NCI-H345 treated with DMSO at 0.1 percent for 48 hours (cell line): ENCODE results near the gene CTCFL.

Experiments
- DNase-seq: peaks from one replicate; lab custom pipeline; 2025; ENCODE audit not compliant: unreplicated experiment; lab: John Stamatoyannopoulos, UW

The CTCFL gene

GRCh38 chr20:57468523-57469417 is 56.2 kb downstream of the CTCFL start:
- no peak for DNase-seq

DNA sequence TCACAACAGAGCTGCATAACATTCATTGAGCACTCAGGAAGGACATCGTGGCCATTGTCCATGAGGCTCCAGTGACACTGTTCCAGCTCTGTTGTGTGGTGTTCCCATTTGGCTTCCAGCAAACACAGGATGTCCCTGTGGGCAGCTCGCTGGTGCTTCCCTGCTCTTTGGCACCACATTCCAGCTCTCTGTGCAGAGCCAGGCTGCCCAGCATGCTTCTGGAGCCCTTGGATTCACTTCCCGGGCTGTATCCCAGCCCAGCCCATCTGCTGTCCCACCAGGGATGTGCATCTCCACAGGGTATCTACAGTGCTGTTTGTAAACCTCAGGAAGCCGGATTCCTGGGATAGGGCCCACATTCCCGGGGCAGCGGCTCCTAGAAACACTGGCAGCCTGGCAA is 57.2 kb downstream of the CTCFL start:
- DNase-seq, result no peak

DNA sequence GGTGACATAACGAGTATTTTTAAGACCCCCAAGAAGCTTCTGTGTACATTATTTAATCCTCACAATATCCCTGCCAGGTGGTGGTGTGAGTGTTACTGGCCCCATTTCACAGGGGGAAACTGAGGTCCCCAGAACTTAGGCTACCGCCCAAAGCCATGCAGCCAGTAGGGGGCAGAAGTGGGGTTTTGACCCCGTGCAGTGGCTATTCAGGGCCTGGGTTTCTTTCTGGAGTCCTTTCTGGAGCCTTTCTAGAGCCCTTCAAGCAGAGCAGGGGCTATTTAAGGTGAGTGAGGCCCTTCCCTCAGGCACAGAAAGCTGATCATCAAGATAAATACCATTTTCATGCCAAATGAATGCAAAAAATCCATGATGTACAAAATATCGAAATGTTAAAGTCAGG is 59.0 kb downstream of the CTCFL start:
- DNase-seq, result no peak

DNA sequence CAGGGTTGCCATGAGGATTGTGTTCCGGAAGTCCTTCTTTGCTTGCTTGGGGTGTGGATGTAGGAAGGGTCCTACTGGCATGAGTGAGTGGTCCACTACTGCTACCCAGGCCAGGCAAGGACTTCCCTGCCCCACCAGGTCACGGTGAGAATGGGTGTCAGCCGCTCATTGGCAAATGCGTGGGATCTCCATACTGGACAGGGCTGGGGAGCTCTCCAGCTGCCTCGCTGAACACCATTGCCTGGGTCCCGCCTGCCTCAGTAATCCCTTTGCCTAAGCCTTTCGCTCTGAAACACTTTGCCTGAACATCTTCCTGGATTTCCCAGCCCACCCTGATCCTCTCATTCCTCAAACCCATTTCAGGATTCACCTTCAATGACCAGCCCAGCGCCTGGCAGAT is 59.5 kb downstream of the CTCFL start:
- DNase-seq, result no peak

DNA sequence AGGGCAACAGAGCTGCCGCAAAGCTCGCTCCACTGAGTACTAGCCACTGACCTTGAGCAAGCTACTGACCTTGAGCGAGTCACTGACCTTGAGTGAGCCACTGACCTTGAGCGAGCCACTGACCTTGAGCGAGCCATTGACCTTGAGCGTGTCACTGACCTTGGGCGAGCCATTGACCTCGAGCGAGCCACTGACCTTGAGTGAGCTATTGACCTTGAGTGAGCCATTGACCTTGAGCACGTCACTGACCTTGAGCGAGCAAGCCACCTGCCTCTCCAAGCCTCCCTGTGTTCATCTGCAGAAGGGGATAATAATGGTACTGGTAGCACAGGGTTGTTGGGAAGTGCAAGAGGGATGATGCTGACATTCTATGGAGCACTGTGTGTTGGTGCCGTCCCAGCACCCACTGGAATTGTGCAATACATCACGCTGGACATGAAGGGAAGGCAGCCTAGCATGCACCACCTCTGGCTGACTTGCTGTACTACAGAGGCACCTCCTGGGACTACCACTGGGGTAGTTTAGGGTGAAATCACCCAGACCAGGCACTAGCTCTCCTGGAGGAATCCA is 60.2 kb downstream of the CTCFL start:
- DNase-seq, result no peak

GRCh38 chr20:57462781-57463180 is 62.2 kb downstream of the CTCFL start:
- no peak for DNase-seq

DNA sequence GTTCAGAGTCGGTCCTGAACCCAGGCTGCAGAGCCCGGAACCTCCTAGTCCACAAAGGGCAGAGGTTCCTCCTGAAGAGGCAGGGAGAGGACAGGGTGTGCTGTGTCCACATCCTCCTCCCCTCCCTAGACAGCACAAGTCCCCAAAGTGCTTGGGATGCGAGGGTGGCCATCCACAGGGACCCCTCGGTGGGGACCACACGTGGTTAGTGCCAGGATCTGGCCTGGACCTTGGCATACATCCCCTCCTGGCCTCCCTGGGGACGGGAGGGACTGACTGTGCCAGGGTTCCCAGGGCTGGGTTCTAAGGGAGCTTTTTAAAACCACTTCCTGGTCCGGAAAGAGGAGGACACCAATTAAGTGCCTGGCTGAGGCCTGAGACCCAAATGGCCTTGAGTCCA is 63.2 kb downstream of the CTCFL start:
- DNase-seq, result no peak

GRCh38 chr20:57460781-57461465 is 64.0 kb downstream of the CTCFL start:
- DNase-seq, result no peak

DNA sequence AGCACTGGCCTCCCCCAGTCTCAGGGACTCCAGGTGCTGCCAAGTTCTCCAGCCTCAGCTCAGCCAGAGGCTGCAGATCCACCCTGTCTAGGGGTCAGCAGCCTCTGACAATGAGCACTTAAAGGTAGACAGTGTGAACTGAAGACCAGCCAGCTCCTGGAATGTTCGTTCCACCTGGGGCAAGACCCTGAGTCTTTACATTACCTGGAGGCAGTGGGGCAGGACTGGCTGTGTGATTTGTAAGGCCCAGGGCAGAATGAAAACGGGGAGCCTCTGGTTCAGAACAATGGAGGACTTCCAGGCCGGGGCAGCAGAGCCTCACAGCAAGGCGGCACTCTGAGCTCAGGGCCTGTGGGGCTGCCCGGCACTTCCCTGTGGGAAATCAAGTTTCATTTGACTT is 65.0 kb downstream of the CTCFL start:
- DNase-seq, result no peak

DNA sequence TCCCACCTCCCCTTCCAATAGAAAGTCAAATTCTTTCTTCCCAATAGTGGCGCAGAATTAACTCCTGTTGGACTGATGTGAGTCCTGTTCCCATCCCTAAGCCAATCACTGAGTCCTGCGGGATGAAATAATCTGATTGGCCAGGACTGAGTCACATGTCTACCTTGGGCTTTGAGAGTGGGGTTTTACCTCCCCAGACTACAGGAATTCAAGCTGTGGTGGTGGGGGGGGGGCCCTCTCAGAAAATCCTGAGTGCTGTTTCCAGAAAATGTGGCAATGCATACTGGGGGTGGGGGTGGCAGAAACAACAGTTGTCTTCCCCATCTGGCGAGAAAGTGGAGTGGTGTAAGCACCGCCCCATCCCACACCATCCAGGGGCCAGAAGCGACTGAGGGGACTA is 65.7 kb downstream of the CTCFL start:
- DNase-seq, result no peak

DNA sequence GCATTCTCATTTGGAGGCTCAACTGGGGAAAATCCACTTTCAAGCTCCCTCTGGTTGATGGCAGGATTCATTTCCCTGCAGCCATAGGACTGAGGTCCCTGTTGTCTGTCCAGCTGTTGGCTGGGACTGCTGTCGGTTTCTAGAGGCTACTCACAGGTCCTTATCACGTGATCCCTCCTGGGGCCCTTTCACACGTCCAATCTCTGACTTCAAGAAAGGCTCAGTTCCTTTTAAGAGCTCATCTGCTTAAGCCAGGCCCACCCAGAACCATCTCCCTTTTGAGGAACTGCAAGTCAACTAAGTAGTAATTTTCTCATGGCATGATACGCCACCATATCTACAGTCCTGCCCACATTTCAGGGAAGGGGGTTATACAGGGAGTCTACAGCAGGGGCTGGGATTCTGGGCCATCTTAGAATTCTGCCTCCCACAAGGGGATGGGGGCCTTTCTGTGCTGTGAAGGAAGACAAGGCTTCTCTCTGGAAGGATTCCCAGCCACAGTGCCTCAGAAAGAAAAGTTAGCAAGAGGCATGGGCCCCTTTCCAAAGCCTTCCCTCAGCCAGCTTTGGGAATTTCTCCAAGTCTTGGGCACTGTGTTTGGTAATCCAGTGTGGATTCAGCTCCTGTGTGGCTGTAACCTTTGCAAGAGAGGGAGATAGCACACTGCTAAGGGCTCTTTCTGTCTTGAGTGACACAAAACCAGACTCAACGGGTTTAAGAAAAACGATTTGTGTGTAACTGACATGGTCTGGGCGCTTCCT is 66.4 kb downstream of the CTCFL start:
- no peak for DNase-seq

- DNase-seq, result no peak
Measured at GRCh38 chr20:57457243-57458095, 67.5 kb downstream of the CTCFL start.

DNA sequence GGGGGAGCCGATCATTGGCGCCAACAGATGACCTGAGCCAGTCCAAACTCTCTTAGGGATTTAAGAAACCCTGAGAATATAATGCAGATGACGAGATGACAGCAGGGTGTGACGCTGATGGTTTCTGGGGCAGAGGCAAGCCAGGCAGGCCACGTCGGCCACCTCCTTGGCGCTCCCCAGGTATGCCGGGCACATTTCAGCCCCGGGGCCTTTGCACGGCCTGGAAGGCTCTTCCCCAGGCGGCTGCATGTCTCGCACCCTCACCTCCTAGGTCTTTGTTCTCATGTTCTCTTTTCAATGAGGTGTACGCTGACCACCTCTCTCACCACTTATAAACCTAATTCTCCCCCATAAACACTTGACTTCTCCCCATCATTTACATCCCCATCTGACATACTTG is 68.8 kb downstream of the CTCFL start:
- no peak for DNase-seq

- no peak for DNase-seq
Measured at GRCh38 chr20:57455386-57455785, 69.6 kb downstream of the CTCFL start.

- DNase-seq, result no peak
Measured at GRCh38 chr20:57451795-57452661, 72.9 kb downstream of the CTCFL start.

- DNase-seq, result no peak
Measured at GRCh38 chr20:57451431-57451794, 73.5 kb downstream of the CTCFL start.

- no peak for DNase-seq
Measured at GRCh38 chr20:57450931-57451330, 74.0 kb downstream of the CTCFL start.

DNA sequence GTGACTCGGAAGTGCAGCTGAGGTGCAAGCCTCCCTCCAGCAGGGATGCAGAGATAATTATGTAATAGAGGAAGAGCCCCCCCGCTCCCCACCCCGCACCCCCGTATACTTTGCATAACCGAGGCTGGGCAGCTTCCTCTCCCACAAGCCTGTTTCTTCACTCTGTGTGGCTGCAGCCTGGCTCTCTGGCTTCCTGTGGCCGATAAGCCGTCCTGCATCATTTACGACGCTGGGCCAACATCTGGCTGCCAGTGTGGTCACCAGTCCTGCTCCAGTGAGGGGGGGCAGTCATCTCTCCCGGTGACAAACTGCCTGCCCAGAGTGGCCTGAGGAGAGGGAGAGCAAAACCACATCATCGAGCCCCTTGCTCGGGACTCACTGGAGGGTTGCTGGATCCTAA is 74.5 kb downstream of the CTCFL start:
- no peak for DNase-seq
